Large intestine (tissue), 3 donors: ENCODE results near the gene PPP2R5C. TPM values are rescaled to one million over a fixed set of nuclear protein-coding genes. Genes with fewer than 3 reads are reported as not detected.

Source experiments
- DNase-seq, 2 donors: peaks; one replicate each; pipeline versions ENCODE4 v3.0.0 to v3.0.0-alpha.2; 2013
- H3K27ac ChIP-seq: one replicate; pipeline ENCODE4 v1.5.1; 2013; ENCODE audit warnings: low read length
- H3K27me3 ChIP-seq: 2 replicates; pipeline ENCODE4 v1.6.1; 2013; ENCODE audit warnings: low read length; ENCODE audit not compliant: control insufficient read depth, insufficient read depth
- H3K36me3 ChIP-seq: 2 replicates; pipeline ENCODE4 v1.6.1; 2013; ENCODE audit warnings: low read length; ENCODE audit not compliant: control insufficient read depth, insufficient read depth
- H3K4me1 ChIP-seq: one replicate; pipeline ENCODE4 v1.6.1; 2013; ENCODE audit warnings: low read length; ENCODE audit not compliant: control insufficient read depth, insufficient read depth
- H3K4me3 ChIP-seq: one replicate; pipeline ENCODE4 v1.5.1; 2013; ENCODE audit warnings: low read length
- H3K9me3 ChIP-seq: one replicate; pipeline ENCODE4 v1.6.1; 2013; ENCODE audit warnings: mild to moderate bottlenecking, low read depth, low read length, moderate library complexity; ENCODE audit not compliant: control insufficient read depth
- WGBS: methylation state at CpG from one replicate; pipeline ENCODE4 v1.1.5; 2013; ENCODE audit warnings: low lambda C conversion rate; ENCODE audit not compliant: insufficient coverage; 5-methylcytosine and 5-hydroxymethylcytosine counted together
- polyA plus RNA-seq: library from polyadenylated mRNA; unstranded; fragments of 120-200 nt; gene quantifications from one replicate; pipeline ENCODE4 v1.2.1, GENCODE V29; 2013

PPP2R5C gene
- polyA plus RNA-seq, 1 donor, result 93.4 TPM

DNA sequence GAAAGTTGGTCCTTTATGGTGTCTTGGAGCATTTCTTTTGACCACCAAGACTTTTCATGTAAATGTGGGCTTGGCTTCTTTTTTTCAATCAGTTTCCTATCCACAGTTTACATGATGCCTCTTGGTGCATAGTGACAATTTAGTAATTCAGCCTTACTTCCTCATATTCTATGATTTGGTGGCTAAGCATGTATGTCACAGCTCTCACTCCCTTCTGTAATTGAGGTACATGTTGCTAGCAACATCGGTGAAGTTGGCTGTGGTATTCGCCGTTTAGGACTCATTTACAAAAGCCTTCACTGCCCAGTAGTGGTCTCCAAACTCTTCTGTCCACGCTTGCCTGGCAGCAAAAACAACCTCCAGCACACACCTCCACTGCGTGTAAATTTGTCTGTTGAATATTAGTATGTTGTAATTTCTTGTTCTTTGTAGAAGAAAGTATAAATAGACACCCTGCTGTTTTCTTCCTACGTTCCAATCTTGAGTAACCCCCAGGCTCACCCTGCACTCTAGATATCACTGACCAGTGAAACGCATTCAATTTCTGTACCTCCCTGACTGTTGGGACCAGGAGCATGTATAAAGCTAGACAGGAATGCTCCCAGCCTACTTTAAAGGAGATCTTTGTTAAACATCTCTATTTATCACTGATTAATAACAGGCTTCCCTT lies 90.4 kb downstream of the PPP2R5C start:
- DNase-seq, result no peak
- H3K27ac ChIP-seq, result no peak overlapping the region
- WGBS, result 96% methylated on average over 4 of the region's 7 CpGs
- no peaks in the 10 kb centered on the region for H3K9me3 ChIP-seq
- no peaks in the 10 kb centered on the region for H3K36me3 ChIP-seq
- H3K4me1 ChIP-seq, result no peaks in the 10 kb centered on the region
- no peaks in the 10 kb centered on the region for H3K27me3 ChIP-seq
- no peak overlapping the region for H3K4me3 ChIP-seq

- no peaks in the 10 kb centered on the region for H3K27me3 ChIP-seq
- no peaks in the 10 kb centered on the region for H3K9me3 ChIP-seq
- no peak overlapping the region for H3K27ac ChIP-seq
- no peak overlapping the region for H3K4me3 ChIP-seq
- H3K36me3 ChIP-seq, result peaks cover 4% of the 10 kb centered on the region
- 97% methylated on average over 3 of the region's 5 CpGs for WGBS
- no peak for DNase-seq
- no peaks in the 10 kb centered on the region for H3K4me1 ChIP-seq
Observed at GRCh38 chr14:101852785-101853184, 91.3 kb downstream of the PPP2R5C start.

DNA sequence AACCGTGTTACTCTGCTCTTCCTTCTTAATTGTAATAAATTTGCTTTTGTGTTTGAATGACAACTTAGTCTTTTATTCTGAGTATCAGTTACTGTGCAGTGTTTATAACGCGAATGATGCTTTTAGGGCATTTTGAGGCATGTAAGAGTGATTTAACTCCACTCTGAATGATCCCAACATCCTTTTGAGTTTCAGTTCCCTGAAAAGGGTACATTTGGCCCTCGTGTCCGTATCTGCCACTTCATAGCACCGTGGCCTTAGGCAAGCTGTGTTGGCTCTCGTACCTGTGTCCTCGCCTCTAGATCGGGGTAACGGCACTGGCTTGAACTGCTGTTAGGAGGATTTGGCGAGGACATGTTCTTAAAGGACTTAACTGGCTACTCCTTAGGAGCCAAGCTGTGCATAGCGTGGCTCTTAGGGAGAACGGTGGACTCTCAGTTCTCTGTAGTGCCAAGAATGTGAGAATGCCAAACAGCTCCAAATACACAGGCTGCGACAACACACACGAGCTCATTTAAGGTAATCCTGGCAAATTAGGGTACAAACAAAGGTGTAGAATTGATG lies 92.0 kb downstream of the PPP2R5C start:
- peaks cover 7% of the 10 kb centered on the region for H3K36me3 ChIP-seq
- 90% methylated on average over 4 of the region's 15 CpGs for WGBS
- H3K4me1 ChIP-seq, result no peaks in the 10 kb centered on the region
- no peak overlapping the region for H3K4me3 ChIP-seq
- no peak overlapping the region for H3K27ac ChIP-seq
- no peaks in the 10 kb centered on the region for H3K27me3 ChIP-seq
- no peak for DNase-seq
- no peaks in the 10 kb centered on the region for H3K9me3 ChIP-seq

DNA sequence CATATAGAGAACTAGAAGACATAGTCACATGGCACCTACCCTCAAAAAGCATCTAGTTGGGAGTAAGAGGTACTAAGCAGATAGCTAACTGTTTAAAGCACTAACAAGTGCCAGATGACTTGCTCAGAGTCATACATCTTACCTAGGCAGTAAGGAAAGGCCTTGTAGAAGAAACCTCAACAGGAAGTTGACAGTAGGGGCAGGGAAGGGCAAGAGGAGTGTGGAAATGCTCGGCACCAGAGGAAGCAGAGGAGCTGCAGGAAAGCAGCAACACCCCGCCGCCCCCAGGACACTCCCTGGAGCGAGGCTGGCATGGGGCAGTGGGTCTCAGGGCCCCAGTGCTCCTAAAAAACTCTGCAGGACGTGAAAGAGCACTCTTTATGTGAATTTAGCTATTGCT lies 92.9 kb downstream of the PPP2R5C start:
- WGBS, result no CpG with 5 or more reads among the region's 5 CpGs
- H3K36me3 ChIP-seq, result peaks cover 15% of the 10 kb centered on the region
- no peaks in the 10 kb centered on the region for H3K9me3 ChIP-seq
- no peak for DNase-seq
- no peak overlapping the region for H3K4me3 ChIP-seq
- no peaks in the 10 kb centered on the region for H3K27me3 ChIP-seq
- no peak overlapping the region for H3K27ac ChIP-seq
- H3K4me1 ChIP-seq, result no peaks in the 10 kb centered on the region

- H3K4me1 ChIP-seq, result no peaks in the 10 kb centered on the region
Observed at GRCh38 chr14:101855958-101856357, 94.4 kb downstream of the PPP2R5C start.

DNA sequence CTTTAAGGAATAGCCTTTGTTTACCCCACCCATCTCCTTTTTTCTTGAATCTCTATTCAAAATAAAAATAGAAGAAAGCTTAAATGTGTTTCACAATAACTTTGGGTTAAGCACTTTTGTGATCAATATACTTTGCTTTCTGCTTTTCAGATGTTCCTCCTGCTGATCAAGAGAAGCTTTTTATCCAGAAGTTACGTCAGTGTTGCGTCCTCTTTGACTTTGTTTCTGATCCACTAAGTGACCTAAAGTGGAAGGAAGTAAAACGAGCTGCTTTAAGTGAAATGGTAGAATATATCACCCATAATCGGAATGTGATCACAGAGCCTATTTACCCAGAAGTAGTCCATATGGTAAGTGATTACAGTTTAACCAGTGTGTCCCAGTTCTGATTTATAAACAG lies 95.0 kb downstream of the PPP2R5C start:
- H3K4me3 ChIP-seq, result no peak overlapping the region
- H3K4me1 ChIP-seq, result no peaks in the 10 kb centered on the region
- H3K27me3 ChIP-seq, result no peaks in the 10 kb centered on the region
- H3K36me3 ChIP-seq, result peaks cover 26% of the 10 kb centered on the region
- H3K9me3 ChIP-seq, result no peaks in the 10 kb centered on the region
- DNase-seq, result no peak
- no peak overlapping the region for H3K27ac ChIP-seq
- WGBS, result 92% methylated on average over 2 of the region's 4 CpGs

More at GRCh38 chr14:101855958-101856357, 94.4 kb downstream of the PPP2R5C start:
- Histone ChIP-seq H3K9me3 (no peaks in the 10 kb centered on the region), H3K36me3 (peaks cover 24% of the 10 kb centered on the region), H3K27me3 (no peaks in the 10 kb centered on the region), H3K4me3 (no peak overlapping the region), H3K27ac (no peak overlapping the region)
- WGBS, result 33% methylated on average over 1 of the region's 5 CpGs
- no peak for DNase-seq

GRCh38 chr14:101857226-101857625 lies 95.7 kb downstream of the PPP2R5C start:
- Histone ChIP-seq H3K9me3 (no peaks in the 10 kb centered on the region), H3K4me1 (no peaks in the 10 kb centered on the region), H3K4me3 (no peak overlapping the region), H3K27ac (no peak overlapping the region), H3K27me3 (no peaks in the 10 kb centered on the region), H3K36me3 (peaks cover 26% of the 10 kb centered on the region)
- WGBS, result no CpG with 5 or more reads among the region's 1 CpG
- no peak for DNase-seq

- Histone ChIP-seq H3K9me3 (no peaks in the 10 kb centered on the region), H3K4me1 (no peaks in the 10 kb centered on the region), H3K36me3 (peaks cover 27% of the 10 kb centered on the region), H3K27ac (no peak overlapping the region), H3K4me3 (no peak overlapping the region), H3K27me3 (no peaks in the 10 kb centered on the region)
- no peak for DNase-seq
- WGBS, result 100% methylated on average over 2 of the region's 17 CpGs
Observed at GRCh38 chr14:101858791-101859537, 97.5 kb downstream of the PPP2R5C start.

DNA sequence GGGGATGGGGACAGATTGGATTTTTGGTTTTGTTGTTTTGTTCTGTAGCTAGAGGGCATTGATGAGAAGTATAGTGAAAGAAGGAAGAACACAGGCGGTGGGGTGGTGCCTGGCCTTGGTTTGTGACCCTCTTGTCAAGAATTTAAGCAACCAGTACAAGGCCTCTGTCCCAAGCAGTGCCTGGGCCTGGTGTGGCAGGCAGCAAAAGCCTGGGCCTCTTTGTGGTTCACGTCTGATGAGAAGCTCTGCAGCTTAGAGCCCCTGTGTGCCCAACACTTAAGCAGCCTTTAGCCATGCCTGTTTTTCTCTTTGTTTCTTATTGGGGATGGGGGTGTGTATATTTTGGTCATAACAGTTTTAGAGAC lies 98.0 kb downstream of the PPP2R5C start:
- H3K27ac ChIP-seq, result no peak overlapping the region
- H3K36me3 ChIP-seq, result peaks cover 33% of the 10 kb centered on the region
- WGBS, result 100% methylated on average over 1 of the region's 2 CpGs

GRCh38 chr14:101859958-101860357 lies 98.4 kb downstream of the PPP2R5C start:
- WGBS, result no CpG with 5 or more reads among the region's 1 CpG
- no peaks in the 10 kb centered on the region for H3K9me3 ChIP-seq
- no peak for DNase-seq
- no peaks in the 10 kb centered on the region for H3K27me3 ChIP-seq
- H3K36me3 ChIP-seq, result peaks cover 37% of the 10 kb centered on the region
- H3K4me3 ChIP-seq, result no peak overlapping the region
- H3K4me1 ChIP-seq, result no peaks in the 10 kb centered on the region
- no peak overlapping the region for H3K27ac ChIP-seq

More for the DNA sequence above, 98.0 kb downstream of the PPP2R5C start:
- Histone ChIP-seq H3K4me3 (no peak overlapping the region), H3K9me3 (no peaks in the 10 kb centered on the region), H3K4me1 (no peaks in the 10 kb centered on the region), H3K27me3 (no peaks in the 10 kb centered on the region)
- no peak for DNase-seq
